Ovary (tissue), 9 donors: ENCODE results near the gene TULP4. TPM values are rescaled to one million over a fixed set of nuclear protein-coding genes. Genes with fewer than 3 reads are reported as not detected.
A peak's percentile ranks its signal among the peaks of the same experiment; 100 is the strongest.

Experiments used
- DNase-seq, 5 donors: peaks; one replicate each; pipeline ENCODE4 v3.0.0-alpha.2; 2019 to 2020
- H3K27ac ChIP-seq, 2 donors: fragments of 200-600 bp; one replicate each; pipeline versions ENCODE4 v1.5.1 to v1.8.0; 2019 to 2022
- H3K27me3 ChIP-seq: fragments of 200-600 bp; one replicate; pipeline ENCODE4 v1.8.0; 2022
- H3K36me3 ChIP-seq: fragments of 200-600 bp; sonication (generic); one replicate; pipeline ENCODE4 v1.5.1; 2019
- H3K4me1 ChIP-seq: one replicate; pipeline ENCODE4 v1.8.1; 2013; ENCODE audit warnings: mild to moderate bottlenecking, moderate library complexity; ENCODE audit not compliant: insufficient read depth
- H3K4me3 ChIP-seq: fragments of 200-600 bp; sonication (generic); one replicate; pipeline ENCODE4 v1.5.1; 2017
- H3K9me3 ChIP-seq, 2 donors: fragments of 200-600 bp in 1 of 2; sonication (generic) in 1 of 2; one replicate each; pipeline versions ENCODE4 v1.5.1 to v1.8.1; 2013 to 2019; ENCODE audit warnings: mild to moderate bottlenecking in 1 of 2, moderate library complexity in 1 of 2
- EP300 ChIP-seq: sonication (generic); formaldehyde crosslinking; IDR thresholded peaks from one replicate; pipeline ENCODE4 v1.6.1; 2017; ENCODE audit warnings: antibody characterized with exemption
- POLR2A ChIP-seq: fragments of 450-650 bp; IDR thresholded peaks from one replicate; pipeline ENCODE4 v1.6.1; 2017; ENCODE audit warnings: antibody characterized with exemption, mild to moderate bottlenecking, moderate library complexity
- WGBS, 3 donors: extraction: QIAGEN DNeasy Blood & Tissue Kit in 1 of 3; methylation state at CpG; one replicate each; pipeline versions ENCODE4 v1.1.5 to v1.1.7; 2013 to 2017; 5-methylcytosine and 5-hydroxymethylcytosine counted together
- intact Hi-C, 4 donors: fragments of 100-400 bp; cut with DNase I; formaldehyde crosslinking; loops; one replicate each; pipeline versions ENCODE4 v1.11.0 to v1.15.1; 2022 to 2023
- polyA plus RNA-seq, 2 donors: library from polyadenylated mRNA; stranded (reverse); fragments of 200-250 nt in 1 of 2; fragments of 350-450 nt in 1 of 2; fragmentation: Illumina TruSeq in 1 of 2; extraction: RNeasy Lipid Tissue Mini Kit (QIAGEN cat#74804) in 1 of 2; gene quantifications; one replicate each; pipeline ENCODE4 v1.2.3, GENCODE V29; 2013 to 2014
- total RNA-seq, 7 donors: library from RNA; depleted of rRNA in 2 of 7; stranded (reverse); fragments of >200 nt in 2 of 7; fragmentation: NEBNext Ultra II Directional in 3 of 7; extraction: Animal tissue kit (Norgen Biotek cat#: 25700) in 3 of 7; gene quantifications; one replicate each; pipeline versions ENCODE4 v1.1.0 to v1.2.4, GENCODE V29; 2016 to 2023
- TF ChIP-seq, protein P1 (sequence below), 3 donors: fragments of 450-650 bp in 2 of 3; fragments of 200-600 bp in 1 of 3; IDR thresholded peaks; one replicate each; pipeline versions ENCODE4 v1.5.1 to v1.8.0; 2016 to 2022; ENCODE audit warnings: antibody characterized with exemption in 3 of 3, mild to moderate bottlenecking in 1 of 3
- donor health status: DM: no; HTN: no; CAD: no; lungs with moderate emphysema.
- donor health status: DM: no; HTN: no; CAD: no.
- donor health status: Bipolar disorder and iron deficiency.
- donor health status: DM: yes; HTN: yes; CAD: no.
- donor health status: DM: no; HTN: no; CAD: no.
- donor health status: DM: yes; HTN: yes; CAD: no.

Gene TULP4
- total and polyA plus RNA-seq, 9 donors: 7.5 to 152 (median 92.6) TPM

DNA sequence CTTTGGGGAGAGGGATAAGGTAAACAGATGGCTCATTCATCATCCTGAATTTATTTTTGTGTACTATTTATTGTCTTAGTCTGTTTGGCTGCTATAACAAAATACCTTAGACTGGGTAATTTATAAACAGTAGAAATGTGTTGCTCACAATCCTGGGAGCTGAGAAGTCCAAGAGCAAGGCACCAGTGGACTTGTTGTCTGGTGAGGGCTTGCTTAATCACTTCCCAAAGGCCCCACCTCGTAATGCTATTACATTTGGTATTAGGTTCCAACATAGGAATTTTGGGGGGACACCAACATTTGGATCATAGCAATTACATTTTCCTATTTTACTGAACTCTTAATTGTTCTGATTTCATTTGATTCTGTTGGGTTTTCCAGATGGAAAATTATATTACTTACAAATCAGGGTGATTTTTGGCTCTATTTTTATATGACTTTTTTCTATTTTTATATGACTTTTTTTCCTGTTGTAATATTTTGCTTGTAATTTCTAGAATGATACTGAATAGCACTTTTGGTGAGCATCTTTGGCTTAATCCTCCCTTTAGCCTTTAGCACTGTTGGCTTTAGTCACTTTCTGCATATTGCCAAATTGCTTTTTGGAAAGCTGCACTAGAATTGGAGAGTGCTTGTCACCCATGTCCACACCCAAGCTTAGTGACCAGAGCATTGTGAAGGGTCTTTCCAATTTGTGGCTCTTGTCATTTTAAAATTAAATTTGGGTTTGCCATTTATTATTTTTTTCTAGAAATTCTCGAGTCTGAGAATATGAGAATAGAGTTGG lies 43.7 kb upstream of the TULP4 start:
- intact Hi-C loops: no loop called here
- Histone ChIP-seq H3K36me3 (no peaks in the 10 kb centered on the region), H3K27me3 (no peaks in the 10 kb centered on the region), H3K4me1 (peaks cover 1% of the 10 kb centered on the region), H3K27ac (peak overlapping the region in 1 of 2 donors; percentile 40), H3K4me3 (no peak overlapping the region), H3K9me3 (no peaks in the 10 kb centered on the region)
- WGBS, 3 donors: 51 to 60% (median 52%) methylated on average over 2 of the region's 2 CpGs
- DNase-seq: no peak
- no peak for TF ChIP-seq EP300
- TF ChIP-seq, protein P1, sequence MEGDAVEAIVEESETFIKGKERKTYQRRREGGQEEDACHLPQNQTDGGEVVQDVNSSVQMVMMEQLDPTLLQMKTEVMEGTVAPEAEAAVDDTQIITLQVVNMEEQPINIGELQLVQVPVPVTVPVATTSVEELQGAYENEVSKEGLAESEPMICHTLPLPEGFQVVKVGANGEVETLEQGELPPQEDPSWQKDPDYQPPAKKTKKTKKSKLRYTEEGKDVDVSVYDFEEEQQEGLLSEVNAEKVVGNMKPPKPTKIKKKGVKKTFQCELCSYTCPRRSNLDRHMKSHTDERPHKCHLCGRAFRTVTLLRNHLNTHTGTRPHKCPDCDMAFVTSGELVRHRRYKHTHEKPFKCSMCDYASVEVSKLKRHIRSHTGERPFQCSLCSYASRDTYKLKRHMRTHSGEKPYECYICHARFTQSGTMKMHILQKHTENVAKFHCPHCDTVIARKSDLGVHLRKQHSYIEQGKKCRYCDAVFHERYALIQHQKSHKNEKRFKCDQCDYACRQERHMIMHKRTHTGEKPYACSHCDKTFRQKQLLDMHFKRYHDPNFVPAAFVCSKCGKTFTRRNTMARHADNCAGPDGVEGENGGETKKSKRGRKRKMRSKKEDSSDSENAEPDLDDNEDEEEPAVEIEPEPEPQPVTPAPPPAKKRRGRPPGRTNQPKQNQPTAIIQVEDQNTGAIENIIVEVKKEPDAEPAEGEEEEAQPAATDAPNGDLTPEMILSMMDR (IDR thresholded peaks at IDR 0.05): no peak

DNA sequence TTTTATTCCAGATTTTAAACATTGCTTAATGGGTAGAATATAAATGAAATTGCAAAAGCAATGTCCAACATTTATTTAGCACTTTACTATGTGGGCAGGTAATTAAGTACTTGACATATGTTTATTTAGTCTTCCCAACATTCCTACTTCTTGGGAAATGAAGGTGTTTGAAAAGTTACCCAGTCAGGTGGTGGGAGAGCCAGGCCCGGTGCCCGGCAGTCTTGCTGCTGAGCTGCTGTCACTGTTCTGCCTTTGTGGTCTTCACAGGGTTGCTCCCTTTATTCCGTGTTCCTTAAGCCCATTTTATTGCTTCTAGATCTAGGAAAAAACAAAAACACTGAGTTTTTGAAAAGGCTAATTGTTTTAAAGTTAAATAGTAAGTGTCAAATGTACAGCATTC lies 42.6 kb upstream of the TULP4 start:
- intact Hi-C loops: no loop called here
- Histone ChIP-seq H3K27me3 (no peaks in the 10 kb centered on the region), H3K27ac (no peak overlapping the region), H3K9me3 (no peaks in the 10 kb centered on the region), H3K4me1 (peaks cover 1% of the 10 kb centered on the region), H3K36me3 (no peaks in the 10 kb centered on the region), H3K4me3 (no peak overlapping the region)
- no peak for DNase-seq
- WGBS, 3 donors: 83 to 97% (median 92%) methylated on average over 3 of the region's 3 CpGs
- TF ChIP-seq POLR2A: no peak
- no peak for TF ChIP-seq EP300
- TF ChIP-seq, protein P1 (IDR thresholded peaks at IDR 0.05): no peak

DNA sequence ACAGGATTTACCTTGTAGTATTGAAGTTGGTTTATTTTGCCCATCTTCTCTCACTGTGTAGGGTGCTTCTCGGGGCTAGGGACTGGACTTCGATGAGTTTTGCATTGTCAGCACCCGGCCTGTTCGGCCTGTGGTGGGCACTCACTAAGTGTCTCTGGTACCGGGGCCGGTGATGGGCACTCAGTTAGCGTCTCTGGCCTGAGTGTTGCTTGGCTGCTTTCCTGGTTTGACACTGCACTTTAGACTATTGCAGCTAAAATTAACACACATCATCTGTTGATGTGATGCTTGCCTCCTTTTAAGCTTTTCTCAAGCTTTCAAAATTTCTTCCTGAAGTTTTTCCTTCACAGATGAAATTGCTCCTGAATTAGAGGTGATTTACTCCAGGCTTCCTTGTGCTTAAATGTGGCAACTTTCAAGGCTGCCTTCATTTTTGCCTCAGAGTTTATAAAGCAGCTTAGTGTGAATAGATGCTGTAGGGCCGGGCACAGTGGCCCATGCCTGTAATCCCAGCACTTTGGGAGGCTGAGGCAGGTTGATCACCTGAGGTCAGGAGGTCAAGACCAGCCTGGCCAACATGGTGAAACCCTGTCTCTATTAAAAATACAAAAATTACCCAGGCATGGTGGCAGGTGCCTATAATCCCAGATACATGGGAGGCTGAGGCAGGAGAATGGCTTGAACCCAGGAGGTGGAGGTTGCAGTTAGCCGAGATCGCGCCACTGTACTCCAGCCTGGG lies 41.7 kb upstream of the TULP4 start:
- H3K27ac ChIP-seq: no peak overlapping the region
- 91 to 96% (median 95%) methylated on average over 11 of the region's 11 CpGs for WGBS, 3 donors
- H3K36me3 ChIP-seq: no peaks in the 10 kb centered on the region
- H3K4me1 ChIP-seq: peaks cover 1% of the 10 kb centered on the region
- TF ChIP-seq EP300 (no peak), POLR2A (no peak)
- TF ChIP-seq, protein P1 (IDR thresholded peaks at IDR 0.05): no peak
- no peaks in the 10 kb centered on the region for H3K9me3 ChIP-seq
- H3K27me3 ChIP-seq: no peaks in the 10 kb centered on the region
- intact Hi-C loops: no loop called here
- no peak overlapping the region for H3K4me3 ChIP-seq
- DNase-seq: no peak

DNA sequence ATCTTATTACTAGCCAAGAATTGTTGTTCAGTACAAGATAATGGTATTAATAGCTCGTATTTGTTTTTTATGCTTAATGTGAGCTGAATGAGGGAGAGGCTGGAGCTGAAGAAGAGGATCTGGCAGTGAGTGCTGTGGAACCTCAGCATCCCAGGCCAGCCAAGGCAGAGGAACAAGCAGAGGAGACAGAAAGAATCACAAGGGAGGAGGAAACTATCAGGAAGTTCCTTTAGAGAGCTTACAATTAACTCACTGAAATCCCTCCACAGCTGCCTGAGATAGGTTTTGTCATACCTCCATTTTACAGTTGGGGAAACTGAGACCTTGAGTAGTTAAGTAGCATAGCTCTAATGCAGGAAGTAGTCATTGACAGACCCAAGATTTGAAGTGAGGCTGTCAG lies 39.9 kb upstream of the TULP4 start:
- no peaks in the 10 kb centered on the region for H3K9me3 ChIP-seq
- intact Hi-C loops: no loop called here
- DNase-seq: no peak
- H3K4me3 ChIP-seq: no peak overlapping the region
- no peaks in the 10 kb centered on the region for H3K27me3 ChIP-seq
- 60 to 73% (median 64%) methylated on average over 1 of the region's 1 CpG for WGBS, 3 donors
- H3K4me1 ChIP-seq: peaks cover 1% of the 10 kb centered on the region
- H3K27ac ChIP-seq: no peak overlapping the region
- TF ChIP-seq, protein P1 (IDR thresholded peaks at IDR 0.05): no peak
- TF ChIP-seq POLR2A: no peak
- TF ChIP-seq EP300: no peak
- no peaks in the 10 kb centered on the region for H3K36me3 ChIP-seq
